ENCODE data around the gene ARL6IP6.

DNA sequence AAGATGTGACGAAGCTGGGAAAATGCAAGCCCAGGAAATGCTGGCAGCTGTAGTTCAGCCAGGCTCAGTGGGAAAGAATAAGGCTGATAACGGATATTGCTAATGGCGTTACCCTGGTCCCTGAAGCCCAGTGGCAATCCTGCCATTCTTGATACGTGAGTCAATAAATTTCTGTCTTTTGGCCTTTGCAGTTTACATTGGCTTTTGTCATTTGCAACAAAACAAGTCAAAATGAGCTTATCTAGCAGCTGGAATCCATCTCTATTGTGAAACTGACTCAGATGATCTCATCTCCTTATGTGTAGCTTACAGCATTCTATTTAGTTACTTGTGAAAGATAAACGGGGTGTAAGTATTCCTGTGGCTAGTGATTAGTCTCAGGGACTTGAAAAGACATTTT, 43.8 kb downstream of the ARL6IP6 start:
- TF ChIP-seq POLR2A (IDR thresholded peaks at IDR 0.05), result no peak
- TF ChIP-seq, protein P1, sequence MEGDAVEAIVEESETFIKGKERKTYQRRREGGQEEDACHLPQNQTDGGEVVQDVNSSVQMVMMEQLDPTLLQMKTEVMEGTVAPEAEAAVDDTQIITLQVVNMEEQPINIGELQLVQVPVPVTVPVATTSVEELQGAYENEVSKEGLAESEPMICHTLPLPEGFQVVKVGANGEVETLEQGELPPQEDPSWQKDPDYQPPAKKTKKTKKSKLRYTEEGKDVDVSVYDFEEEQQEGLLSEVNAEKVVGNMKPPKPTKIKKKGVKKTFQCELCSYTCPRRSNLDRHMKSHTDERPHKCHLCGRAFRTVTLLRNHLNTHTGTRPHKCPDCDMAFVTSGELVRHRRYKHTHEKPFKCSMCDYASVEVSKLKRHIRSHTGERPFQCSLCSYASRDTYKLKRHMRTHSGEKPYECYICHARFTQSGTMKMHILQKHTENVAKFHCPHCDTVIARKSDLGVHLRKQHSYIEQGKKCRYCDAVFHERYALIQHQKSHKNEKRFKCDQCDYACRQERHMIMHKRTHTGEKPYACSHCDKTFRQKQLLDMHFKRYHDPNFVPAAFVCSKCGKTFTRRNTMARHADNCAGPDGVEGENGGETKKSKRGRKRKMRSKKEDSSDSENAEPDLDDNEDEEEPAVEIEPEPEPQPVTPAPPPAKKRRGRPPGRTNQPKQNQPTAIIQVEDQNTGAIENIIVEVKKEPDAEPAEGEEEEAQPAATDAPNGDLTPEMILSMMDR (IDR thresholded peaks at IDR 0.05), result no peak
